ENCODE results near the gene CC2D2B.

- TF ChIP-seq YY1 (IDR thresholded peaks at IDR 0.05; ENCODE audit: insufficient read depth, insufficient read length) (no peak), SUZ12 (IDR thresholded peaks at IDR 0.05; ENCODE audit: extremely low read depth, insufficient read depth, insufficient read length) (no peak), ZNF274 (IDR thresholded peaks at IDR 0.05; ENCODE audit: low read depth, low read length) (no peak)
Measured at GRCh38 chr10:95987685-95988426, 80.1 kb downstream of the CC2D2B start.

Data from NT2/D1 (cell line).